DMS153 treated with DMSO at 0.1 percent for 48 hours (cell line): Measurements from ENCODE around the gene LRP1.

ENCODE experiments used
- DNase-seq: peaks from one replicate; lab custom pipeline; 2025; ENCODE audit not compliant: unreplicated experiment; lab: John Stamatoyannopoulos, UW

LRP1 gene

GRCh38 chr12:57133013-57133569, 4.8 kb downstream of the LRP1 start:
- DNase-seq: no peak

GRCh38 chr12:57133916-57134315, 5.6 kb downstream of the LRP1 start:
- DNase-seq: no peak

DNA sequence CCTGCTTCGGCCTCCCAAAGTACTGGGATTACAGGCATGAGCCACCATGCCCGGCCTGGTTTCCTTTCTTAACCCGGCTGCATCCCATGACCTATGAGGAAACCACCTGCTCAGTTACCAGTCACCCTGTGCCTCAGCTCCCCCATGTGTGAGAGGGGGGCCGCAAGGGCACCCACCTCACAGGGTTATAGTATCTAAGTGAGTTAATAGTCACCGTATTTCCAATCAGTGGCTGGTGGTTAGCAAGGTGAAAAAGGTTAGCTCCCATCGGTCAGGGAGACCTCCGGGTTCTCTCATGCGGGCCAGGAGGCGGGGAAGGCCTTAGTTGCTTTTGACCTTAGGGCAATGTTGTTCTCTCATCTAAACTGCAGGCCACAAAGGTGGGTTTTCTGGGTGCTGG, 6.7 kb downstream of the LRP1 start:
- no peak for DNase-seq

DNA sequence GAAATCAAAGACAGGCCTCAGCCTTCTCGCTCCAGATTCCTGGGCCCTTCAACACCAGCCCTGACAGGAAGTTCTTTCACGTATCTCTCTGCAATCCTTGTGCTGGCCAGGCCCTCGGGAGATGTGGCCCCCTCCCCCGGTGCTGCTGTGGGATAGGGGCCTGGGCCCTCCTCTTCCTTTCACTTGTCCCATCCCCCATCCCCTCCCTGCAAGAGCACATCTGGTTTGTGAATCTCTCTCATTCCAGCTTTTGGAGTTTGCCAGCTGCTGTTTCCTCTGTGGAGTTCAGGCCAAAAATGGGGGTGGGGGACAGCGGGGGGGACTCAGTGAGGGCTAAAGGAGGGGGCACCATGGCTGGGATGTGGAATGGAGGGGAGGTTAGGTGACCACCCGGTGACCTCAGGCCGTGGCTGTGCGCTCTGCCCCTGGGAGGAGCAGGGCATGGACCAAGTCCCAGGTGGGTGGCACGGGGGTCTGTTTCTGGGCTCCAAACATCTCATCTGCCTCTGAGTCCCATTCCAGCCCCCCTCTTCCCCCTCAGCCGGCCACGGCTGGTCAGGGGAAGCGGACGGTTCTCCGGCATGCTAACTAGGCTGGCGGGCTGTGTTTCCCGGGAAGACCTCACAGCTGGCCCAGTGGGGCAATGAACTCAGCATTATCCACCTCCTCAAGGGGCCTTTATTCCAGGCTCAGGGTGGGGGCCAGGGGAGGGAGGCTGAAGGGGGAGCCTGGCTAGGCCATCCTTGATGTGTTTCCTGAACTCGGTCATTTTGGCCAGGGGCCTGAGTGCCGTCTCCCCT, 7.4 kb downstream of the LRP1 start:
- DNase-seq: no peak

DNA sequence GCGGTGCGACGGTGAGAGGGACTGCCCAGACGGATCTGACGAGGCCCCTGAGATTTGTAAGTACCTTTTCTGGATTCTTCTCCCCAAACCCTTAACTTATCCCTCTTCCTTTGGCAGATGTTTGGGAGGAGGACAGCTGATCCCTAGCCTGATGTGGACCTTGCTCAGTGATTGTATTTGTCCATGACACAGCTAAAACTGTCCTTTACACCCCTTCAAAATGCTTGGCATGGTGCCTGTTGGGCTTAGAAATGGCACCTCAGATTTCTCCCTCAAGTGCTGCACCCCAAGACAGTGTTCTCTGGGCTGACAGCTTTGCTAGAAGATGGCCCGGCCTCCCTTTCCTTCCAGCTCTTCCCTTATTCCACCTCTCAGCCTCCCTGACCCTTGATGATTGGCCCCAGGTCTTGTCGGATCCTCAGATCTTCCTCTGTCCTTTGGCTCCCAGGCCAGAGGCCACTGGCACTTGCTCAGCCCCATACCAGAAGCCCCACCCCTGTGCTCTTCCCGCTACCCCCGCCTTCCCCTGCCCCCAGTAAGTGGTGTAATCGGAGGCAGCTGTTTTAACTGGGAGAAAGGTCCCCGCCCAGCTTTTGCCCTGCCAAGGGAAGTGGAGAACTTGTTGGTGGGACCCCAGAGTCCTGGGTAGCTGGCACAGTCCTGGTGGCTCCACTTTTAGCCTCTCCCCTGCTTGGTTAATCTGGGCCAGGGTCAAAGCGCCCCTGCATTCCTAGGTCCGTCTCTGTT, 10.4 kb downstream of the LRP1 start:
- no peak for DNase-seq

- no peak for DNase-seq
Measured at GRCh38 chr12:57139796-57140649, 11.7 kb downstream of the LRP1 start.

DNA sequence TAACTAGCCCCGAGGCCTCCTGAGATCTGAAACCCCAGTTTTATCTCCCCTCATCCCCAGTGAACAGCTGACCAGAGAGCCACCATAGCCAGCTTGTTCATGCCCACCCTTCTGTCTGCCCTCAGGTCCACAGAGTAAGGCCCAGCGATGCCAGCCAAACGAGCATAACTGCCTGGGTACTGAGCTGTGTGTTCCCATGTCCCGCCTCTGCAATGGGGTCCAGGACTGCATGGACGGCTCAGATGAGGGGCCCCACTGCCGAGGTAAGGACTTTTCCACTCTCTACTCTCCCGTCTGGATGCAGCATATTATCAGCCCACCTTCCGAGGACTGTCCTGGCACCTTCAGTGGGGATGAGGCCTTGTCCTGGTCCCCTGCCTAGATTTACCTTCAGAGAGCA, 13.0 kb downstream of the LRP1 start:
- no peak for DNase-seq

GRCh38 chr12:57142121-57142520, 13.8 kb downstream of the LRP1 start:
- DNase-seq: no peak

GRCh38 chr12:57142727-57143126, 14.4 kb downstream of the LRP1 start:
- no peak for DNase-seq

GRCh38 chr12:57143454-57143853, 15.2 kb downstream of the LRP1 start:
- DNase-seq: no peak

DNA sequence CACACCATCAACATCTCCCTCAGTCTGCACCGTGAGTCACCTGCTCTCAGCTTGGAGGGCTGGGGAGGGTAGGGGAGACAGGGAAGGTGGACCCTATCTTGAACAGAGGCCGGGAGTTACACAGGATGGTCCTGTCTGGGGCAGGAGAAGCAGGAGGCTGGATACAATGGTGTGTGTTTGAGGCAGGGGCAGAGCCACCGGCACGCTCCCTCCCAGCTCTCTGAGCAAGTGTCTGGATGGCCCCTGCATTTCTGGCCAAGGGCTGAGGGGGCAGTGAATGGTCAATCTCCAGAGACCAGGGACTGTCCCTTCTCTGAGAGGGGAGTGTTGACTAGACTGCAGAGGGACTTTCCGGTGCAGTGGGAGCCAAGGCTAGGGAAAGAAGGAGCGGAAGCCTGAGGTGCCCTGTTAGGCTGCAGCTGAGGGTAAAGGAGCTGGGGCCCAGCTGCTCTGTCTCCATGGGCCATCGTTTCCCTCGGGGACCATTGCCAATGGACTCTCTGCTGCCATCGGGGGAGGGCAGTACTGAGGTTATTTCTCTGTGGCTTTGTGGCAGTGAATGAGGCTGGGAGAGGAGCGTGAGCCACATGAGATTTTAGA, 17.3 kb downstream of the LRP1 start:
- no peak for DNase-seq

GRCh38 chr12:57146092-57146491, 17.8 kb downstream of the LRP1 start:
- DNase-seq: no peak

DNA sequence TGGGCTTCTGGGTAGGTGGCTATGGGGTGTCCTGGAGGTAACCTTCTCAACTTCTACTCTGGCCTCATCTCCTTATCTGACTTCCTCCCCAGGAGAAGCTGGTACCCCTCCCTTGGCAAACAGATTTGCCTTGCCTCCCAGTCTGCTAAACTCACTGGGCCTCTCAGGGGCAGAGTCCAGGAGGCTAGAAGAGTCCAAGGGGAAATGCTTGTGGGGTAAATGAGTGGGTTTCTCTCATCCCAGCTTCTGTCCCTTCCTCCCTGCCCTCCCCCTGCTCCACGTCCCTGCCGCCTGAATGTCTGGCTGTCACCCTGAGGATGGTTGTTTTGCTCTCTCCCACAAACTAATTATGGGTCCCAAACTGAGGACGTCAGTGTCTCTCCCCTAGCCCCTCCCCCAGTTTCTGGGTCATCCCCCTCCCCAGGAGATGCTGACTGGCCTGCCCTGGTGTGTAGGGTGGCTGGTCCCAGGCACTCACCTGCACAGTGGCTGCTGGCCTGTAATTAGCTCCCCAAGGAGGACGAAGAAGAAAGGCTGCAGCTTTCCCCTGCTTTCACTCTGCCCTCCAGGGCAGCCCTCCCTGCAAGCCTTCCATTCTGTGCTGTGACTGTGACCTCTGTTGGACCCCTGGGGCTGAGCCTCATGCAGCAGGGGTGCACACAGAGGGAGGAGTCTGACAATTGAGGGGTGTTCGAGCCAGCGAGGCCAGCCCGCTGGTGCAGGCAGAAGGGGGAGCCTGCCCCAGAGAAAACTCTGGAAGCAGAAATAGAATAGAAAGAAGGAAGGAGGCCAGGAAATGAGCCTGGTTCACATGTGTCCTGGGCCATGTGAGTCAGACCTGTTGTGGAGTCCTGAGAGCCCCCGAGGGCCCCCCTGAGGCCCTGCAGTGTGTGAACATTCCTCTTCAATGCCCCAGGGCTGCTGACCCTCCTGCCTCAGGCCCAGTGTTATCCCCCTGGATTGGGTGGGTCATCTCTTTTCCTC, 19.0 kb downstream of the LRP1 start, which contains the start of gene LRP1-AS:
Gene LRP1-AS, minus strand, starts transcription at position 659 of the 984 bp plus-strand sequence.
- no peak for DNase-seq

DNA sequence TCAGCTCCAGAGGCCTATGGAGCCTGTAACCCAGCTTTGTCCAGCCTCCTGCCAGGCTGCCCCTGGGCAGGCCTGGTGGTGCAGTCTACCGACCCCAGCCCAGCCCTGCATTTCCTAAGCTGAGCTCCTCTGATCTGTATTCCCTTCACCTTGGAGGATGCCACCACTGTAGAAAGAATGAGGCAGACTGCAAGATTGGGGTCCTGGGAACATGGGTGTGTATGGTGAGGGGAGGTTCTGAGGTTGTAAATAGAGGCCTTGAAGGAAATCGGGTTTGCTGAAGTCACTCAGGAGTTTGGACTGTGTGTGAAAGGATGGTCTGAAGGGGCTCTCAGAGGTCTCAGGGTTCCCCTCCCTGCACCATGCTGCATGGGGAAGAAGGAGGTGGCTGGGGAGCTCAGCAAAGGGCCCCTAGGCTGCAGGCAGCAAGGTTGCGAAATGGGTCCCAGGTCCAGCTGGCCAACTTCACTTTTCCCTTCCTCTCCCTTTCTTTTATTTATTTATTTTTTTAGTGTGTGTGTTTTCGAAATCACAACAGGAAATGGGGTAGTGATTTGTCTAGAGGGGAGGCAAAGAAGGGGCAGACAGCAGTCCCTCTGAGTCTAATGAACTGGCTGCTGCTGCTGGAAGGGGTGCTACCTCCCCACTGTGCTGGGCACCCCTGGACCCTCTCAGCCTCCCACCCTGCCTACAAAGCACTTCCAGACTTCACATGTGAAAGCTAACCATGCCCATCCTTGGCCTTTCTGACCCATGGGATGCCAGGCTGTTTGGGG, 20.4 kb downstream of the LRP1 start:
- no peak for DNase-seq

DNA sequence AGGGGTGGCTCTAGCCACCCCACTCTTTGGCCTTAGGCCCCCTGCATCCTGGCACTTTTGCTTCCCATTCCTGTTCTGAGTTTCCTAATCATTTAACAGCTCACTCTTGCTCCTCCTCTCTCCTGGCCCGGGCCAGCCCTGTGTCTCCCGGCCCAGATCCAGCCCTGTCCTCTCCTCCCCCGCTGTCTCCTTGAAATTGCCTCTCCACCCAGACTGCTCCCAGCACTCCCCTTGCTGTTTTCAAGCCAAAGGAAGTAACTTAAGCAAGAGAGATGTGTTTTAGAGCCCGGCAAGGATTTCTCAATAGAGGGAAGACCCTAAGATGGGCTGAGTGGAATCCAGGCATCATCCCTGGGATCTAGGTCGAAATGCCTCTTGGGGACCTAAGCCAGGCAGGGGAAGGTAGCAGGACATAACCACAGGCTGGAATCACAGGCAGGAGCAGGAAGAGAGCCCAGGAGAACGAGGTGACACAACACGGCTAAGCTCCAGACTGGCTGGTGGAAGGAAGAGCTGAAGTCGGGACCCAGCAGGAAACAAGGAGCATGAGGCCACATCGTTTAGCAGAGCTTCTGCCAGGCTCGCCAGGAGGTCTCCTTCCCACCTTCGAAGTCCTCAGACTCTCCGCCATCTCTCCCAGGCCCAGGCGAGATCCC, 21.1 kb downstream of the LRP1 start:
- DNase-seq: no peak

DNA sequence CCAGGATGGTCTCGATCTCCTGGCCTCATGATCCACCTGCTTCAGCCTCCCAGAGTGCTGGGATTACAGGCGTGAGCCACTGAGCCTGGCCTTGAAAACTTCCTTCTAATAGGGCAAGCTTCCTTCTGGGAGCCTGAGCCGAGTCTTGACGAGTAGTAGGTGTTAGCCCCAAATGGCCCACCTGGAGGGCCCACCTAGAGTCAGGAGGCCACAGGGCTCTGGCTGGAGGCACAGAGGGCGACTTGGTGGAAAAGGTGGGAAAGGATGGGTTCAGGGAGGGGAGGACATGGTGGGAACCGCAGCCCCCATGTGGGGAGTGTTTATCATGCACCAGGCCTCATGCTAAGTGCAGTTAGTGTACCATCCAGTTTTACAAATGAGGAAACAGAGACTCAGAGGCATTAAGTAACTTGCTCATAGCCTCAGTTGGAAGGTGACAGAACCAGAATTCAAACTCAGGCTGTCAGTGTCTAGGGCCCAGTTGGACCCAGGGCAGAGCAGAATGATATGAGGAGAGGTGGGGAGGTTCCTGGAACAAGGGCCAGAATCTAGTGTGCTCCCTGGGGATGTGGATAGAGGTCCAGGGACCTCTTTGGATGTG, 22.2 kb downstream of the LRP1 start:
- no peak for DNase-seq

- DNase-seq: no peak
Measured at GRCh38 chr12:57151741-57152630, 23.7 kb downstream of the LRP1 start.
